A549 treated with dexamethasone at 1 μM for 4 hours (cell line): ENCODE measurements around the gene CCDC61. TPM values are rescaled to one million over a fixed set of nuclear protein-coding genes. Genes with fewer than 3 reads are reported as not detected.

Source experiments
- total RNA-seq: library from RNA; stranded (reverse); fragments of 200-300 nt; extraction: Qiagen RNA extraction; gene quantifications from 5 replicates; pipeline ENCODE4 v1.2.3, GENCODE V29; 2022

Gene CCDC61
- 3.4 to 5.8 TPM (median 5.7 TPM) in 5 replicates for total RNA-seq

DNA sequence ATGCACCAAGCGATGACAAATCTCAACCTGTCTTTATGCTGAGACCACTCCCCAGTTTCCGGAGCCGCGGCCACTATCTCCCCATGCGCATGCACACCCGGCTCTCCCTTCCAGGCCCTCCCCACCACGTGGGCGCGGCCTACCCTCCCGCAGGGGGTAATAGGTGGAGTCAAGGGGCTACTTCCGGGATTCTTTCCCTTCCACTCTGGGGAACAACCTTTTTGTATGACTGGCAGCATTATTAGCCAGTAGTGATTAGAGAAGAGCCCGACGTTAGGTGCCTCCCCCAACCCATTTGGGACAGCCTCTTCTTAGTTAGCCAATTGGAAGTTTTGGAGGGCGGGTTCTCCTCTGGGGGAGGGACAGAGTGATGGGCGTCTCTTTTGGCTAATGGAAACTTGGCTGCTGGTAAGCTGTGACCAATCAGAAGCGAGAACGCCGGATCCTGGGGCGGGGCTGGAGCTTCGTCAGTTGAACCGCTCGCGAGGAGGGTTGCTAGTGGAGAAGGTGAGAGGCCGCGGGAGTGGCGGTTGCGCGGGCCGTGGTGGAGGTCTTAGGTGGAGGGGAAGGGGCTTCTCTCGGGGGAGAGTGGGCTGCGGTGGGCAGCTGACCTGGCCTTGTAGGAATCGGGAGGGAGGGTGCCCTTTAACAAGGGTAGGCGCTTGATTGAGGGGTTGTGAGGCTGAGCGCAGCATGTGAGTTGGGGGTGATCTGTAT, at the start of gene CCDC61:
Gene CCDC61, plus strand, starts transcription at position 470 of the 717 bp plus-strand sequence. CDS start 7,552 bp downstream, outside the sequence.

DNA sequence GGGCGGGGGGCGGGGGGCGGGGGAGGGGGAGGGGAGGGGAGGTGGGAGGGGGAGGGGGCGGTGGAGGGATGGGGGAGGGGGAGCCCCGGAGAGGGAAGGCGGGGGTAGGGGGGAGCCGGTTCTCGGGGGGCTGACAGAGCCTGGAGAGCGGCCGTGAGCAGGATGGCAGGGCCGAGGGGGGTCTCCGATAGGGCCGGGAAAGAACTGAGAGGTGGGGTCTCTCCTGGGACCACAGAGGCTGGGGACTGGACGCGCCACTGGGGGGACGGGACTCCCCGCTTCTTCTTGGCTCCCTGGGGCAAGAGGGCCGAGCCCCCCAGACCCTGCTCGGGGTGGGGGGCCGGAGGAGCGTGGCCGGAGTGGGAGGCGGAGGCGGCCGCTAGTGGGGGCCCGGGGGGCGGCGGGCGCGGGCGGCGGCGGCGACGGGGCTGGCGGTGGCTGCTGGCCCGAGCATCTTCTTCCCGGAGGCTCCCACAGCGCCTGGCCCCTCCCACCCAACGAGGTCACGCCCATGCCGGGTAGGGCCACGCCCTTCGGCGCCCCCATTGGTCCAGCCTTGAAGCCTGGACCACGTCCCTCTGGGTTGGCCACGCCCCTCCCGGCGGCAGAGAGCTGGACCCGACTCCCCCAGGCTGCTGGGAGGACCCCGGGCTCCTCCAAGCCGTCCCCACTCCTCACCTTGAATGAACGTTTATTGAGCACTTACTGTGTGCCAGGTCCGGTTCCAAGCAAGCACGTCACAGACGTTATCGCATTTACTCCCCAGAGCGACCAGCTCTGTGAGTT, 21.5 kb upstream of the CCDC61 start, which contains the start of gene NOVA2:
Gene NOVA2, minus strand, starts transcription at position 313 of the 786 bp plus-strand sequence. CDS start 514 bp downstream, outside the sequence.

GRCh38 chr19:46022431-46023310, 27.4 kb downstream of the CCDC61 start, which contains the start of gene PGLYRP1:
Gene PGLYRP1 (minus strand): TSS chr19:46023053. CDS start chr19:46023021, 32 bp downstream.

DNA sequence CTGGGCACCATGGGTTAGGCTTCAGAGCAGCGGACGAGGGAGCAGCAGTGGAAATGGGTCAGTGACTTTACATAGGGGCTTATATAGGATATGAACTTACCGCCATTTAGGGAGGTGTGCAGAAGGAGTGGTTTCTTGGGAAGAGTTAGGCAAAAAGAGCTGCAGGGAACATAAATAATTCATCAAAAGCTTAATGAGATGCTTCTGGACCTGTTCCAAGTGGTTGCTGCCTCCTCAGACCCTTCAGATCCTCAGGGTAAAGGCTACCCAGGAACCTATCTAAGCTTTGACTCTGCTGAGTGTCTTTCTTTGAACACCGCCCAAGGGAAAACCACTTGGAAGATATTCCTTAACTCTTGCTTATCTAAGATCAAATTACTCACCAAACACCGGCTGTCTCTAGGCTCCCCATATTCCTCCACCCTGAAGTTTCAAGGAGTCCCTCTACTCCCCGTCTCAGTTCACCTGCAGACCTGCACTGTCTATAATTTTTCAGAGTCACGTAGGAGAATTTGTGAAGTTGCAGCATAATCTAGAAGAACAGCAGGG, 45.8 kb downstream of the CCDC61 start, which contains the start of gene IGFL4:
Gene IGFL4, minus strand, starts transcription at position 51 of the 549 bp plus-strand sequence. Its CDS starts 40 bp downstream, at position 11.

Other genes with a start within 250 kb of the CCDC61 start
- 13.3 to 26.4 TPM (median 25.2 TPM) in 5 replicates for gene SIX5, start 226.2 kb upstream of the CCDC61 start, total RNA-seq
- 24.2 to 45.1 TPM (median 38.9 TPM) in 5 replicates for gene DMPK, start 213.0 kb upstream of the CCDC61 start, total RNA-seq
- gene DMWD, start 202.6 kb upstream of the CCDC61 start, total RNA-seq = 16.2 to 37.1 TPM (median 33.7 TPM) in 5 replicates
- gene RSPH6A, start 180.2 kb upstream of the CCDC61 start, total RNA-seq = 0.04 TPM in 2 of 5 replicates, not detected in the others
- gene SYMPK, start 132.3 kb upstream of the CCDC61 start, total RNA-seq = 44.8 to 77.4 TPM (median 74.5 TPM) in 5 replicates
- gene FOXA3, start 131.1 kb upstream of the CCDC61 start, total RNA-seq = 0.51 to 0.93 TPM (median 0.73 TPM) in 5 replicates
- 20.8 to 37.5 TPM (median 33.3 TPM) in 5 replicates for gene IRF2BP1, start 109.3 kb upstream of the CCDC61 start, total RNA-seq
- 5.6 to 10.4 TPM (median 9.7 TPM) in 5 replicates for gene MYPOP, start 92.9 kb upstream of the CCDC61 start, total RNA-seq
- gene NANOS2, start 80.7 kb upstream of the CCDC61 start, total RNA-seq = 0.07 TPM in 1 of 5 replicates, not detected in the others
- 1.0 to 1.7 TPM (median 1.3 TPM) in 5 replicates for gene NOVA2, start 21.6 kb upstream of the CCDC61 start, total RNA-seq
- not detected in 5 replicates for gene PGLYRP1, start 27.6 kb downstream of the CCDC61 start, total RNA-seq
- 0.16 to 0.52 TPM (median 0.47 TPM) in 5 replicates for gene IGFL4, start 45.5 kb downstream of the CCDC61 start, total RNA-seq
- gene IGFL3, start 129.2 kb downstream of the CCDC61 start, total RNA-seq = 0.15 to 0.44 TPM (median 0.29 TPM) in 3 of 5 replicates, not detected in the others
- gene IGFL2, start 152.8 kb downstream of the CCDC61 start, total RNA-seq = 0.31 to 1.3 TPM (median 0.65 TPM) in 5 replicates
- gene IGFL1, start 234.3 kb downstream of the CCDC61 start, total RNA-seq = 1.5 to 2.2 TPM (median 1.7 TPM) in 5 replicates